OCI-LY1 (cell line): ENCODE results near the gene SEPTIN8.

Experiments used
- H2AFZ ChIP-seq: fragments of 200-600 bp; sonication (generic), shearing (Covaris generic); 2 replicates; pipeline ENCODE4 v1.6.0; 2014; ENCODE audit warnings: antibody characterized with exemption, mild to moderate bottlenecking, low read length
- H3F3A ChIP-seq: fragments of 200-600 bp; sonication (generic), shearing (Covaris generic); 2 replicates; pipeline ENCODE4 v1.6.0; 2014; ENCODE audit warnings: mild to moderate bottlenecking, antibody characterized with exemption, low read length, moderate library complexity; ENCODE audit not compliant: insufficient read depth
- H3K27ac ChIP-seq: fragments of 200-600 bp; sonication (generic); 2 replicates; pipeline ENCODE4 v1.5.1; 2014; ENCODE audit warnings: low read length, mixed run types, mild to moderate bottlenecking, low read depth; ENCODE audit not compliant: poor library complexity, severe bottlenecking
- H3K27me3 ChIP-seq: fragments of 200-600 bp; sonication (generic); 2 replicates; pipeline ENCODE4 v1.6.0; 2014; ENCODE audit warnings: antibody characterized with exemption, mild to moderate bottlenecking, low read length, moderate library complexity; ENCODE audit not compliant: insufficient read depth
- H3K36me3 ChIP-seq: fragments of 200-600 bp; sonication (generic); 2 replicates; pipeline ENCODE4 v1.6.1; 2014; ENCODE audit warnings: mild to moderate bottlenecking, antibody characterized with exemption, low read length, moderate library complexity, mixed read lengths; ENCODE audit not compliant: insufficient read depth
- H3K4me1 ChIP-seq: fragments of 200-600 bp; sonication (generic); 2 replicates; pipeline ENCODE4 v1.5.1; 2014; ENCODE audit warnings: mild to moderate bottlenecking, low read length, moderate library complexity; ENCODE audit not compliant: insufficient read depth, severe bottlenecking
- H3K4me2 ChIP-seq: fragments of 200-600 bp; sonication (generic), shearing (Covaris generic); 2 replicates; pipeline ENCODE4 v1.6.1; 2014; ENCODE audit warnings: low read length
- H3K4me3 ChIP-seq: fragments of 200-600 bp; sonication (generic); 2 replicates; pipeline ENCODE4 v1.5.1; 2014; ENCODE audit warnings: low read length, low read depth, mild to moderate bottlenecking, mixed read lengths; ENCODE audit not compliant: poor library complexity, severe bottlenecking
- H3K79me2 ChIP-seq: fragments of 200-600 bp; shearing (Covaris generic); 2 replicates; pipeline ENCODE4 v1.6.1; 2016; ENCODE audit warnings: mixed run types, low read length, mixed read lengths; ENCODE audit not compliant: insufficient read depth
- H3K9ac ChIP-seq: fragments of 200-600 bp; sonication (generic), shearing (Covaris generic); 2 replicates; pipeline ENCODE4 v1.6.1; 2014; ENCODE audit warnings: mild to moderate bottlenecking, low read length, mixed read lengths
- H3K9me2 ChIP-seq: fragments of 200-600 bp; sonication (generic), shearing (Covaris generic); 2 replicates; pipeline ENCODE4 v1.6.1; 2014; ENCODE audit warnings: low read depth, mild to moderate bottlenecking, low read length, mixed read lengths
- H3K9me3 ChIP-seq: fragments of 200-600 bp; shearing (Covaris generic); 2 replicates; pipeline ENCODE4 v1.6.1; 2014; ENCODE audit warnings: low read length, mixed read lengths
- H4K20me1 ChIP-seq: fragments of 200-600 bp; sonication (generic), shearing (Covaris generic); 2 replicates; pipeline ENCODE4 v1.6.0; 2016; ENCODE audit warnings: mild to moderate bottlenecking, low read length; ENCODE audit not compliant: insufficient read depth
- EZH2 ChIP-seq: fragments of 200-600 bp; sonication (generic), shearing (Covaris generic); IDR thresholded peaks from 2 replicates; pipeline ENCODE4 v1.8.0; 2017; ENCODE audit warnings: borderline replicate concordance, mixed run types, mild to moderate bottlenecking, antibody characterized with exemption, low read length, moderate library complexity, mixed read lengths
- TF ChIP-seq, protein P1 (sequence below): fragments of 200-600 bp; sonication (generic), shearing (Covaris generic); IDR thresholded peaks from 2 replicates; pipeline ENCODE4 v1.5.1; 2017; ENCODE audit warnings: mild to moderate bottlenecking, antibody characterized with exemption, low read length, moderate library complexity, mixed read lengths

Gene SEPTIN8

DNA sequence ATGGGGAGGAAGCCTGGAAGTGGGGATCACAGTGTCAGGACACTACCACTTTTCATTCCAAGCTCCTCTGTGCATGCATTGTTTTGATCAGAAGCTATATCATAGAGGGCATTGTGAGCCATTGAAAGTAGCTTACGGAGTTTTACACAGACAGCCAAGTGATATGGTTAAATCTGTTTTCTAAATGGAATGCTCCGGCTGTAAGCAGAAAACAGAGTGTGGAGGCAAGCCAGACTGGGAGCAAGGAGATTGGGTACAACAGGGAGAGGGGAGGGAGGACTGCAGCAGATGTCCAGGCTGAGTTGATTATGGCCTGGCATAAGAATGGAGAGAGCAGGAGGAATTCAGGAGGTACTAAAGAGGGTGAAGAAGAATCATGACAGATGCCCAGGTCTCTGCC lies 20.6 kb upstream of the SEPTIN8 start:
- no peak overlapping the region for H3K4me3 ChIP-seq
- no peaks in the 10 kb centered on the region for H3K9me3 ChIP-seq
- no peaks in the 10 kb centered on the region for H3K4me1 ChIP-seq
- no peak overlapping the region for H3K27ac ChIP-seq
- no peak overlapping the region for H3K9ac ChIP-seq
- TF ChIP-seq, protein P1, sequence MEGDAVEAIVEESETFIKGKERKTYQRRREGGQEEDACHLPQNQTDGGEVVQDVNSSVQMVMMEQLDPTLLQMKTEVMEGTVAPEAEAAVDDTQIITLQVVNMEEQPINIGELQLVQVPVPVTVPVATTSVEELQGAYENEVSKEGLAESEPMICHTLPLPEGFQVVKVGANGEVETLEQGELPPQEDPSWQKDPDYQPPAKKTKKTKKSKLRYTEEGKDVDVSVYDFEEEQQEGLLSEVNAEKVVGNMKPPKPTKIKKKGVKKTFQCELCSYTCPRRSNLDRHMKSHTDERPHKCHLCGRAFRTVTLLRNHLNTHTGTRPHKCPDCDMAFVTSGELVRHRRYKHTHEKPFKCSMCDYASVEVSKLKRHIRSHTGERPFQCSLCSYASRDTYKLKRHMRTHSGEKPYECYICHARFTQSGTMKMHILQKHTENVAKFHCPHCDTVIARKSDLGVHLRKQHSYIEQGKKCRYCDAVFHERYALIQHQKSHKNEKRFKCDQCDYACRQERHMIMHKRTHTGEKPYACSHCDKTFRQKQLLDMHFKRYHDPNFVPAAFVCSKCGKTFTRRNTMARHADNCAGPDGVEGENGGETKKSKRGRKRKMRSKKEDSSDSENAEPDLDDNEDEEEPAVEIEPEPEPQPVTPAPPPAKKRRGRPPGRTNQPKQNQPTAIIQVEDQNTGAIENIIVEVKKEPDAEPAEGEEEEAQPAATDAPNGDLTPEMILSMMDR: no peak
- TF ChIP-seq EZH2: no peak
- H3K9me2 ChIP-seq: no peaks in the 10 kb centered on the region
- H3K27me3 ChIP-seq: peaks cover 5% of the 10 kb centered on the region
- H3F3A ChIP-seq: no peaks in the 10 kb centered on the region
- H3K79me2 ChIP-seq: no peaks in the 10 kb centered on the region
- H3K4me2 ChIP-seq: no peak overlapping the region
- H3K36me3 ChIP-seq: no peaks in the 10 kb centered on the region
- no peaks in the 10 kb centered on the region for H4K20me1 ChIP-seq
- no peak overlapping the region for H2AFZ ChIP-seq

DNA sequence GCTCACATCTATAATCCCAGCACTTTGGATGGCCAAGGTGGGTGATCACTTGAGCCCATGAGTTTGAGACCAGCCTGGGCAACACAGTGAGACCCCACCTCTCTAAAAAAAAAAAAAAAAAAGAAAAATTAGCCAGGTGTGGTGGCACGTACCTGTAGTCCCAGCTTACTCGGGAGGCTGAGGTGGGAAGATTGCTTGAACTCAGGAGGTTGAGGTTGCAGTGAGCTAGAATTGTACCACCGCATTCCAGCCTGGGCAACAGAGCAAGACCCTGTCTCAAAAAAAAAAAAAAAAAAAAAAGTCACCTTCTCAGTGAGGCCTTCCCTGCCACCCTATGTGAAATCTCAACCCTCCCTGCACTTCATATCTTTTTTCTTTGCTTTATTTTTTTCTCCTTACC lies 14.0 kb upstream of the SEPTIN8 start:
- Histone ChIP-seq H3K27ac (no peak overlapping the region), H3K9ac (no peak overlapping the region), H4K20me1 (no peaks in the 10 kb centered on the region), H3K27me3 (peaks cover 9% of the 10 kb centered on the region), H2AFZ (no peak overlapping the region), H3K36me3 (no peaks in the 10 kb centered on the region), H3K4me2 (no peak overlapping the region), H3K9me3 (no peaks in the 10 kb centered on the region), H3K4me1 (no peaks in the 10 kb centered on the region), H3F3A (no peaks in the 10 kb centered on the region), H3K9me2 (no peaks in the 10 kb centered on the region), H3K79me2 (no peaks in the 10 kb centered on the region), H3K4me3 (no peak overlapping the region)
- TF ChIP-seq, protein P1: no peak
- TF ChIP-seq EZH2: no peak

DNA sequence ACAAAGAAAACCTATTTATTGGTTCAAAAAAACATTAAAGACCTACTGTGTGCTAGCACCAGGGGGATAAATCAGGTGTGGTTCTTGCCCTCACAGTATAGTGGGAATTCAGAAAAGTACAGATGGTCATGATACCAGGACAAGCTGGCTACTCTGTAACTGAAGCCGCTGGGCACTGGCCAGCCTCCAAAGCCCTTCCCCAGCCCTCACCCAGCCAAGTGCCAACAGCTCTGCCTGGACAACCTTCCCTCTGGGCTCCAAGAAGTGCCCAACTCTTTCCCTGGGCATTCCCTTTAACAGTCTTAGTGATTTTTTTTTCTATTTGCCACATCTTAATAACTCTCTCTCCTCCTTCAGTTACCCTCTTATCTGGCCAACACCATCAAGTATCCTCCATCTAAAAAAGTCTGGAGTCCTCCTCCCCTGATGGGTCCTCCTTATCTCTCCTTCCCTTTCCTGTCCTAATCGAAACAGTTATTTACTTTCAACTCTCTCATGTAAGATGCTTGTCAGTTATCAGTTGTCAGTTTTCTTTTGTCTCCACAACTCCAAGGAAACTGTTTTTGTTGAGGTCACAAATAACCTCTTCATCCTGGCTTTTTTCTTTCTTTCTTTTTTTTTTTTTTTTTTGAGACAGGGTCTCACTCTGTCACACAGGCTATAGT lies 13.3 kb upstream of the SEPTIN8 start:
- Histone ChIP-seq H4K20me1 (no peaks in the 10 kb centered on the region), H3K9me2 (no peaks in the 10 kb centered on the region), H3K4me2 (no peak overlapping the region), H3K27ac (no peak overlapping the region), H3K4me1 (no peaks in the 10 kb centered on the region), H3K9me3 (no peaks in the 10 kb centered on the region), H3K4me3 (no peak overlapping the region), H2AFZ (no peak overlapping the region), H3K79me2 (no peaks in the 10 kb centered on the region), H3K27me3 (peaks cover 9% of the 10 kb centered on the region), H3K36me3 (no peaks in the 10 kb centered on the region), H3F3A (no peaks in the 10 kb centered on the region), H3K9ac (no peak overlapping the region)
- TF ChIP-seq, protein P1: no peak
- no peak for TF ChIP-seq EZH2
